GM21360 (cell line): ENCODE data around the gene ZBTB45.

Experiments used
- ATAC-seq: cut with Tn5 transposase; IDR thresholded peaks from one replicate; pipeline ENCODE4 v1.9.1; 2021; ENCODE audit warnings: mild to moderate bottlenecking, moderate library complexity; ENCODE audit not compliant: unreplicated experiment

The ZBTB45 gene

DNA sequence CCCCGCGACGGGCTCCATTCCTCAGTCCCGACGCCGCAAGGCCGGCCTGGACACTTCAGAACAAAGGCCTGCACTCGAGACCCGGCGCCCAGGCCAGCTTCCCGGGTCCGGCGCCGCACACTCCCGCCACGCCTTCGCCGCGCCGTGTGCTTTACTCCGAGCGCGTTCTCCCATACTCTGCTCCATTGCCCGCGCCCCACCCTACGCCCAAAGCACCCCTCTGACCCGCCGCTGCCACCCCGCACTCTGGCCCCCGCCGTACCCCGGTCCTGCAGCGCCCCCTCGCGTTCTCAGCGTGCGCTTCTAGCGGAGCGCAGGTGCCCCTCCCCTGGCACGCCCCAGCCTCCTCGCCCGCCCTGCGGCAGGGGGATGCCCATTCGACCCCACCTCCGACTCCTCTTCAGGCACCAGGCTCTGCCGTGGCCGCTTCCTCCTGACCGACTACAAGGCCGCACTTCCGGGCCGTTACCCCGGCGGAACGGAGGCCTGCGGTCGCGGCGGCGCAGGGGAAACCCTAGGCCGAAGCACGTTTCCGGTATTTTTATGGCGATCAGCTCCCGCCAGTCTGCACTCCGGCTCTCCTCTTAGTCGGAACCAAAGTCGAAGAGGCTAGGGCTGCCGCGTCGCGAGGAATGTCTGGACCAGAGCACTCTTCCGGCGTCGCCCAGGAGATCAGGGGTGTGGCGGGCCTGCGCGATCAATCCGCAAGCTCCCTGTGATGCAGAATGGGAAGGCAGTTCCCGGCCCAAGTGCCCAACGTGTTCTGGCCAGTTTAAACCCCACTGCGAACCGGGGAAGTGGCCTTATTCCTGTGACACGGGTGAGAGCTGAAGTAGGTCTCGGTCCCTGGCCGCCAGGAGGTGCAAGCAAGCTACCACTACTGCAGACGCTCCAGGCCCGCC is at the start of gene ZBTB45:
Gene ZBTB45 (minus strand): TSS at position 456 of the 902 bp plus-strand sequence. CDS start 2,137 bp downstream, outside the sequence.
- peak; percentile 62 for ATAC-seq

DNA sequence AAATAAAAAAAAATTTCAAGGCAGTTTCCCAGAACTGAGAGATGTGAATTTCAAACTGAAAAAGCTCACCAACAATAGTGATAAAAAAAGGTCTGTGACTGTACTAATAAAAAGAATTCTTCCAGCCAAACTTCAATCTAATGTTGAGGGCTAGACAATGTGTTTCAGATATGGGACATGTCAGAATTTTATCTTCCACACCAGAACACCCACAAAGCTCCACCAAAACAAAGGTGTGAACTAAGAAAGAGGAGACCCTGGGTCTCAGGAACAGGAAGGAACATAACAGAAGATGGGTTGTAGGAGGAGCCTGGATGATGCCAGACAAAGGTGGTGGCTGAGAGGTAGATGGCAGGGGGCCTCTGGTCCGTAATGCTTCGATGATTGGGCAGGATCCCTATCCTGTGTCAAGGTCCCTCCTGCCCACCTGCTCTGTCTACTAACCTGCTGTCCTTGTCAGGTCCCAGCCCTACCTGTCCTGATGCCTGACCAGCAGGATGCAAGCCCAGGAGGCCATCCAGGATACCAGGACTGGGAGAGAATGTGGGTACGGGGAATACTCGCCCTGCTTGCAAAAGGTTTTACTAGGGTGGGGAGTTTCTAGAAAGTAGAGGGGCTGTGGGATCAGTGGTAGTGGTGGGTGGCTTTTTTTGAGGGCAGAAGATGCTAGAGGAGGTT is 49.0 kb upstream of the ZBTB45 start:
- ATAC-seq = no peak

DNA sequence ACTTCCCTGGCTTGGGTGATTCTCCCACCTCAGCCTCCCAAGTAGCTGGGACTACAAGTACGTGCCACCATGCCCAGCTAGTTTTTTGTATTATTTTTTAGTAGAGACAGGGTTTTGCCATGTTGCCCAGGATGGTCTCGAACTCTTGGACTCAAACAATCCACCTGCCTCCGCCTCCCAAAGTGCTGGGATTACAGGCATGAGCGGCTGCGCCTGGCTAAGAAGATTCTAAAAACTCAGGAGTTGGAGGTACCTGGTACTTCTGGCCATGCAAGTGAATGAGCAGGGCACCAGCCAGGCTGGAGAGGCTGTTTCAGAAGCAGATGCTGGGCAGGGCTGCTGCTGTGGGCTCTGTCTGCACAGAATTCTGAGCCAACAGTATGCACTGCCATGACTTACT is 47.4 kb upstream of the ZBTB45 start:
- ATAC-seq = no peak

DNA sequence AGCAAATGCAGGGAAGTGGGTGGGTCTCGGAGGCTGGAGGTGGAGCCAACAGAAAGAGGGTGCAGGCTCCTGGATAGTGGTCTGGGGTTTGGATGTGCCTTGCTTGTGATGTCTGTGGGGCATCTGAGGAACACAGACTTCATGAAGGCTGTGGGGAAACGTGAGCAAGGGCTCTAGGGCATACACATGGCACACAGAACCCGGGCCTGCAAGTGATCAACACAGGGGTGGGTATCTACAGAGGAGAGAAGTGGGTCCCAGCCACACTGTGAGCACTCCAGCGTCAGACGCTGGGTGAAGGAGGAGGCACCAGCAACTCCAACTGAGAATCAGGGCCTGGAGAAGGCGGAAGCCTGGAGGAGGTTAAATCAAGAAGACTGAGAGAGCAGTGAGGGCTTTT is 44.2 kb upstream of the ZBTB45 start:
- ATAC-seq = no peak

DNA sequence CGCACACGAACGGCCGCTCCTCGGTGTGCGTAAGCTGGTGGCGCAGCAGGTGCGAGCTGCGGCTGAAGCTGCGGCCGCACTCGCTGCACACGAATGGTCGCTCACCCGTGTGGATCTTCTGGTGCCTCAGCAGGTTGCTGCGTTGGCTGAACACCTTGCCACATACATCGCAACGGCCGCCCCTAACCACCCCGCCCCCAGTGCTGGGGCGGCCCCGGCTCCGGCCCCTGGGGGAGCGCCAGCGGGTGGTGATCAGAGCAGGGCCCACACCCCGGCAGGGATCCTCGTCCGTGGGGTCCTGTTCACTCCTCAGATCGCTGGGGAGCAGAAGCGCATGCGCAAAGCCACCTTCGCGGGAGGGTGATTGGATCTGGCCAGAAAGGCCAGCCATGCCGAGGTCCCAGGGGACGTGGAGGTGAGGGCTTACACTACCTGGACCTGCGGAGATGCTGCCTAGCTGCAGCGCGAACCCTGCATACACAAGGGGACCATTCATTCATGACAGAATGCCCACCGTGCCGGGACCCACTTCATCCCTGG is 43.5 kb upstream of the ZBTB45 start:
- no peak for ATAC-seq

DNA sequence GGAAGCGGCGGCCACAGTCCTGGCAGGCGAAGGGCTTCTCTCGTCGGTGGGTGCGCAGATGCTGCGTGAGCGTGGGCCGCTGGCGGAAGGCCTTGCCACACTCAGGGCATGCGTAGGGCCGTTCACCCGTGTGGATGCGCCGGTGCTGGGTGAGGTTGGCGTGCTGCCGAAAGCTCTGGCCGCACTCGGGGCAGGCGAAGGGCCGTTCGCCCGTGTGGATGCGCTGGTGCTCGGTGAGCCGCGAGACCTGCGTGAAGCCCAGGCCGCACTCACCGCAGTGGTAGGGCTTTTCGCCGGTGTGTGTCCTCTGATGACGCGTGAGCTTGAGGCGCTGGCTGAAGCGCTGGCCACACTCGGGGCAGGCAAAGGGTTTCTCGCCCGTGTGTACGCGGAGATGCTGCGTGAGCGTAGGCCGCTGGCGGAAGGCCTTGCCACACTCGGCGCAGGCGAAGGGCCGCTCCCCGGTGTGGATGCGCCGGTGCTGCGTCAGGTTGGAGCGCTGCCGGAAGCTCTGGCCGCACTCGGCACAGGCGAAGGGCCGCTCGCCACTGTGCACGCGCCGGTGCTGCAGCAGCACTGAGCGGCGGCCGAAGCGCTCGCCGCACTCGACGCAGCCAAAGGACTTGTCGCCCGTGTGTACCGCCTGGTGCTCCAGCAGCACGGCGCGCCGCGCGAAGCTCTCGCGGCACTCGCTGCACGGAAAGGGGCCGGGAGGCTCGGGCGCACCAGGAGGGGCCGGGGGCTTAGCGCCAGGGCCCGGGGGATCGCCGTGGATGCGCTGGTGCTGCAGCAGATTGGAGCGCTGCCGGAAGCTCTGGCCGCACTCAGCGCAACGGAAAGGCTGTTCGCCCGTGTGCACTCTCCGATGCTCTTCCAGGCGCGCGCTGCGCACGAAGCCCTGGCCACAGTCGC is 42.8 kb upstream of the ZBTB45 start:
- no peak for ATAC-seq

DNA sequence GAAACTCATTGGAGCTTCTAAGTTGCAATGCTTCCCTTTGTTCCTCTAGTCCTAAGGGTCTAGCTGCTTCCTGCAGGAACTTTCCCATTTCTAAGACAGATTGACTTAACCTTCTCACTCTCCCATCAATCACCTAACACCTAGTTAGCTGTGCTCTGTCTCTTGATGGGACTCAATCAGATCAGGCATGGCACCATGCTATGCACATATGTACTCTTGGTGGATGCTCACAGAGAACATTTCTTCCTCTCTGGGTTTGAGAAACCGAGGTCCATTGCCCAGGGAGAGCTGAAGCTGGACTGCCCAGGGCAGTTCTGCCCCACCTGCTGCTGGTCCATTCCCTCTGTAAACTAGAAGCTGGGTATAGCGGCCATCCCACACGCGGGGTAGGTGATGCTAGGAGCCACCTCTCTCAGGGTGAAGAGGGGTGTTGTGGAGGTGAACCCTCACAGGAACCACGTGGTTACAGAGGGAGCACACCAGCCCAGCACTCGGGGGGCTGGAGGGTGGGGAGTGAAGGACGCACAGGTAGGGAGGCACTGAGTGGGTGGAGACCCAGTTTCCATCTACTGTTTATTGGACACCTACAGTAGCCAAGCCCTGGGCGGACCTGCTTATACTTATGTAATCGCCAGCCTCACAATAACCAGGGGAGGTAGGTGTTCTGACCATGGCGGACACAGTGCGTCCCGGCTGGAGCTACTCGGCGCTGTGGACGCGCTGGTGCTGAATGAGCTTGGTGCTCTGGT is 41.9 kb upstream of the ZBTB45 start:
- no peak for ATAC-seq

DNA sequence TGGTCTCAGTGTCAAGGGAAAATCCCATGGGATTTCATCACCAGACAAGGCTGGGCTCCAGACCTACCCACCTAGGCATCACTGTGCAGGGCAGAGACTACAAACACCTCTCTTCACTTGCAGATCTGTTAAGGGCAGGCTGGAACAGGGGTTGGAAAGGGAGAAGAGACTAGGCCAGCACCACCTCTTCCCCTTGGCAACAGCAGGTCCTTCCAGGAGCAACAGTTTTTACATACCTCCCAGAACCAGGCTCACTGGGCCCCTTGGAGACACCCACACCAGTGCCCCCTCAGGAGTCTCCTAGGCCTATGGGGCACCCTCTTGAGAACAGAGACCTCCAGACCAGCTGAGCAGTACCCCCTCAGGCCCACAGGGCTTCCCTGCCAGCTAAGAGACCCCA is 41.3 kb upstream of the ZBTB45 start:
- ATAC-seq = no peak

DNA sequence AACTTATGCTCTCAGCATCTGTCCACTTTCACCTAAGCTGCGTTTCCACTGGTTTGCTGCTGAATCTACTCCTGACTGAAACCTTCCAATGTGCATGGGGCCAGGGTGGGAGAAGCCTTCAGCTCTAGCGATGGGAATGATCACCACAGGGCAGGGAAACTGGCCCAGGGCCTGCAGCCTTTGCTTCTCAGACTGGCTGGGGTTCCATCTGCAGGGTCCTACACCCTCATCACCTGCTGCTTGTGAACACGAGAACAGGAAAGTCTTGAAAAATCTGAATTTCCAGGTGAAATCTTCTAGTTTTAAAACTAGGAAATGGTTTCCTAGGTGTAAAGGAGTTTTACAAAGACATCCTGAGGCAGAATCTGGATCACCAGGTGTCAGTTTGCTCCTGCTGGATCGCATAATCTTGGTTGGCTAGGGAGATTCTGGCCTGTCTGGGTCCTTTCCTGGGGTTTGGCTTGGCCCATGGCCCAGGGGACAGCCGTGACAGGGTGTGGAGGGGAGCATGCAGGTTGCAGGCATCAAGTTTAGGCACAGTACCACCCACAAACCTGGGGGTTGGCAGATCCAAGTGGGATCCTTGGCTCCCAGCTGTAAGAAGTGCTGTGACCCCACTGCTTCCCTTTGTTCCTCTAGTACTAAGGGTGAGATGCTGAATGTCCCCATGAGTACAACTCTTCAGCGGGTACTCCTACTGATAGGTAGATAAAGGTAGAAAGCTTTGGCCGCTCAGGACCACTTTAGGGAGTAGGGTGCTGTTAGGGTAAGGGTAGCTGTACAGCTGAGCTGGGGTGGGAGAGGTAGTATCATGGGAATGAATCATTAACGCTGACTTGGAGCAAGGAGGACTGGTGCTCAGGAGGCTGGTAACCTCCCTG is 40.6 kb upstream of the ZBTB45 start:
- no peak for ATAC-seq

DNA sequence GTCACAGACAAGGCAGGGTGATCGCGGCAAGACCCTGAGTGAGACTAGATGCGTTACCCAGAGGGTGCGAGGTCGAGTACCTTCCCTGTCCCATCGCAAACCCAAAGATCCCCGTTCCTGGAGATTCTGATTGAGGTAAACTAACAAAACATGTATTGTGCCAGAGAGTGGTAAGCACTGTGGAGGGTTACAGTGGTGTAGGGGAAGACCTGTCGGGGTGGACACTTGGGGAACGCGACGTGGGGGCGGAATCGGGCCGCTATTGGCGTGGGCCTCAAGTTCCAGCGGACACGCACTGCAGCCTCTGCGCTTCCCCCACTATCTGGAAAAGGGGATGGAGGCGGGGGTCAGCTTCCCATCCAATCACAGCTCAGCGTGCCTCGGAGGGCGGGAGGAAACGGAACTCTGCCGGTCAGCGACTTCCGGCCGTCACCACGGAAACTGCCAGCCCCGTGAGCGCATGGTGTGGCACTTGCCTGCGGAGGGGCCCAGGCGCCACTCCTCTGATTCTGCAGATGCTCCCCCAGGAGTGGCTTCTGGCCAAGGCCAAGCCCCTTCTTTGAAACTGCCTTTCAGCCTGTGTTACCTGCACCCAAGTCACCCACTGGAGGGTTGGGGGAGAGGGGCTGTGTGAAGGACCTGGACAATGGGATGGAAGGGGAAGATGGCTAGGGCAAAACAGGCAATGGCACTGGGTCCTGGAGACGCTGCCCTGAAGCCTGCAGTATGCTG is 39.8 kb upstream of the ZBTB45 start:
- ATAC-seq = no peak

DNA sequence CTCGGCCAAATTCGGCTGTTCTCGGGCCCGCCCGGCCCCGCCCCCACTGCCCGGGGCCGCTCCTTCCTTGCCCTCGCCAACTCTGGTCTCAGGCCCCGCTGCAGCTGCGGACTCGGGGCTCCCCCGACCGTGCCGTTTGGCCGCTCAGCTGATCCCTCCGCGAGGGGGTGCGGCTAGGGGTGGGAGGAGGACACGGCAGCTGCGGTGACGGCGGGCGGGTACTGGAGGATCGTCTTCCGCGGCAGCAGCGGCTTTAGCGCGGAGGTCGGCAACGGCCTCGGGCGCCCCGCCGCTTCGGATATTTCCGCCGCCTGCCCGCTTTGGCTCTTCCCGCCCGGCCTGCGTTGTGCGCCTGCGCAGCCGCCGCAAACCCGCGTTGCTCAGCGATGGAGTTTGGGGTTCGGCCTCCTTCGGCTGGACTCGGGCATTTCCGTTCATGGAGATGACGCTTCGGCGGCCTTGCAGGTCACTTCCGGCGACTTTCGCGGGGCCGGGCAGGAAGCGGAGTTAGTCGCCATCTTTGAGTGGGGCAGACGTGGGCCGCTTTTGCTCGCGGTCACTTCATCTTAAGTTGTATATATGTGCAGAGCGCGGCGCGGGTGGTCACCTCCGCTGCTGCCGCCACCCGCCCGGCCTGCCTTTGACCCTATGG is 39.1 kb upstream of the ZBTB45 start:
- ATAC-seq = peak; percentile 46

DNA sequence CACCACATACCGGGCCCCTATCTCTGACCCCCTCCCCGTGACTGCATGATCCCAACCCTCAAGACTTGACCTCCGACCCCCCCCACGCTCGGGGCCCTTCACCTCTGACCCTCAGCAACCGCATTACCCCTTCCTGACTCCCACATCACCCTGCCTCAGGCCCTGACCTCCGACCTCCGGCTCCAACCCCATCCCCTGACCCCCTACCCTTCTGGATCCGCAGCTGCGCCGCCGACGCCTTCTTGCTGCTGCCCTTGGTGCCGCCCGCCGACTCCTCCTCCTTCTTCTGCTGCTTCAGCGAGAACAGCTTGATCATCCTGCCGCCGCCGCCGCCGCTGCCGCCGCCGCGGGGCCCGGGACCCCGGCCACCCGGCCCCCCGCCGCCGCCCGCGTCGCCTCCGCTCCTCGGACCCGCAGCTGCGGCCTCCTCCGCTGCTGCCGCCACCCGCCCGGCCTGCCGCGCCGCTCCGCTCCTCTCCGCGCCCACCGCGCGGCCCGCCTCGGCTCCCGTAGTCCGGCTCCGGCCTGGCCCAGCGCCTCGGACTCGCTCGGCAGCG is 38.5 kb upstream of the ZBTB45 start, which contains the start of gene UBE2M:
Gene UBE2M (minus strand): TSS at position 546 of the 557 bp plus-strand sequence. CDS start 230 bp downstream, at position 316.
- peak; percentile 0 for ATAC-seq

DNA sequence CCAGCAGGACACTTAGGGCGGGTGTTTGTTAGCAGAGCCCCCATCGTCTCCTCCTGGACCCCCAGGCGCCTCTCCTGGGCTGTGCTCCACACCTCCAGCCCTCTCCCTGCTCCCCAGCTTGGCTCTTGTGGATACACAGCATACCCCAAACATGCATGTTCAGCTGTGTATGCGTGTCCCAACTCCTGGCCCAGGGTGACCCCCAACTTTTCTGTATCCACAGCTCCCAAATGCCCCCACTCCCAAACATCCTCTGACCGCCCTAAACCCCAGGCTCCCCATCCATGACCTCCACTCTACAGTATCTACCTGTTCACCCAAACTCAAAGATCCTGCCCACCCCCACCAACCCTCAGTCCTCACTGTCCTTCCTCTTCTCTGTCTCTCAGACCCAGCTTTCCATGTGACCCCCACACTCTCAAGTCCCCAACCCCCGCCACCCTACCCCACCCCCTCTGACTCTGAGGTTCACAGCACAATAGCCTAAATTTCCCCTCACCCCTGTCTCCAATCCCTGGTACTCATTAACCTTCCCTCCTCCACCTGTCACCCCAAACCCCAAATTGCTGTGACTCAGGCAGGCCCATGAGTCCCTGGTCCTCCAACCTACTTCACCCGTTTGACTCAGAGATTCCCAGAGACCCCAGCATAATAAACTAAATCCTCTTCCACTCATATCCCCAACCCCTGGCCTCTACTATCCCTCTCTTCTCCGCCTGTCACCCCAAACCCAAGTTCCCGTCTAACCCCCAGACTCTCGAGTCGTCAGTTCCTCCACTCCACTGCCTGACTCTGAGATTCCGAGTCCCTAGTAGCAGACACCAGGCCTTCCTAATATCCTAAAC is 37.8 kb upstream of the ZBTB45 start:
- no peak for ATAC-seq

DNA sequence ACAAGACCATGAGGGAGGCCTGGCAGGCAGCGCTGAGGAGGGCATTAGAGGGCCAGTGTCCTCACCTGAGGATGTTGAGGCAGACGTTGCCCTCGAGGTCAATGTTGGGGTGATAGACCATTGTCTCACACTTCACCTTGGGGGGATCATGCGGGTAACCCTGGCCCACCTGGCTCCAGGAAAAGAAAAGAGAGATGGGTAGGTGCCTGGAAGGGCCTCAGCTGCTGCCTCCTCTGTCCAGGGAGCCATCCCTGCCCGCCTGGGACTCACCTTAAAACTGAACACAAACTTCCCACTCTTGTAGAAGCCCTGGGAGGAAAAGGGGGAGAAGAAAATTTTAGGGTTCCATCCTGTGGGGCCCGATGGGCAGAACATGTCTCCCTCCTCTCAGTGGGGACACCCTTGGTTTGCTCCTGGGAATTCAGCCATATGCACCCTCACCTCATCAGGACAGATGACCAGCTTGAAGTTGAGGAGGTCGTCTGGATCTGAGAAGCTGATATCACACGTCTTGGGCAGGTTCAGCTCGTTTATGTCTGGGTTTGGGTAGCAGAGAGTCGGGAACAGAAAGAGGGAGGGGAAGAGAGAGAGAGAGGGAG is 37.1 kb upstream of the ZBTB45 start:
- ATAC-seq = no peak

DNA sequence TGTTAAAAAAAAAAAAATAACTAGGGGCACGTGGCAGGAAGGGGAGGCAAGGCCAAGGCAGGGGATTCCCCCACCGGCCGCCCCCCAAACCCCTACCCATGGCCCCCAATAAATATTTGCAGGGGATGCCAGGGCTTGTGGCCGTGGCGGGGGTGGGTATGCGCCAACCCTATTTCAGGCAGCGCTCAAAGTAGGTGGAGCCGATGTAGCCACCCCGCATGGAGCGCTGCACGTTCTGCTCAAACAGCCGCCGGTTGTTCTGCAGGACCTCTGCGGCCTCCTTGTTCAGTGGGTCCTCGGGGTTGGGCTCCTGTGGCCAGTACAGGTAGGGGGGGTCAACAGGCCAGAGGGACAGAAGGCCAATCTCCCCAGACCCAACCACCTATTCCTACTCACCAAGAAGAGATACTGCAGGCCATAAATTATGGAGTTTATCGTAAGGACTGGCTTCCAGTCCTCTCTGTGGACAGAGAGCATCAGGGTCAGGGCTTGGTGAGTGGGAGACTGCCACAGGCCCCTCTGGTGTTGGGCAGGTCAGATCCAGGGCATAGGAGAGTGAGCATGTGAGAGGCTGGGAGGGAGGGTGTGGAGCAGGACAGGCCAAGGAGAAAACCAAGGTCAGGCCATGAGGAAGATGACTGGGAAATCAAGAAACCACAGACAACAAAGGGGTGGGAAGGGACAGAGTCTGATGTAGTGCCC is 36.5 kb upstream of the ZBTB45 start:
- no peak for ATAC-seq
